PC-9 (cell line): ENCODE results near the gene TBRG4. TPM values are rescaled to one million over a fixed set of nuclear protein-coding genes. Genes with fewer than 3 reads are reported as not detected.
A peak's percentile ranks its signal among the peaks of the same experiment; 100 is the strongest.

Experiments used
- BruUV-seq: library from RNA; stranded (reverse); fragments of 400-500 nt; replicated peaks from 2 replicates; lab custom pipeline; 2021; lab: Mats Ljungman, UMichigan
- CTCF ChIA-PET: fragments of 300-600 bp; sonication (Branson Sonifier 250); formaldehyde crosslinking; loops from one replicate; lab custom pipeline; 2022; ENCODE audit warnings: antibody characterized with exemption; lab: Charles Lee
- POLR2A ChIA-PET: fragments of 300-600 bp; sonication (Branson Sonifier 250); formaldehyde crosslinking; loops from one replicate; lab custom pipeline; 2022; ENCODE audit warnings: antibody characterized with exemption; ENCODE audit not compliant: unreplicated experiment; lab: Charles Lee
- DNase-seq, 2 experiments: peaks; one replicate each; pipeline versions ENCODE4 v3.0.0 to v3.0.0-alpha.2; 2015 to 2022; ENCODE audit warnings: mixed read lengths in 1 of 2
- H2AFZ ChIP-seq: fragments of 200-600 bp; sonication (generic); 2 replicates; pipeline ENCODE4 v1.8.1; 2017; ENCODE audit warnings: antibody characterized with exemption
- H3F3A ChIP-seq: fragments of 200-600 bp; sonication (generic); 2 replicates; pipeline ENCODE4 v1.8.1; 2017; ENCODE audit warnings: antibody characterized with exemption, mild to moderate bottlenecking, low read depth; ENCODE audit not compliant: insufficient read depth
- H3K27ac ChIP-seq: fragments of 200-600 bp; sonication (generic); 2 replicates; pipeline ENCODE4 v1.6.1; 2016; ENCODE audit warnings: mixed run types
- H3K27me3 ChIP-seq: fragments of 200-600 bp; sonication (generic); 2 replicates; pipeline ENCODE4 v1.6.1; 2016; ENCODE audit warnings: low read depth, mixed run types; ENCODE audit not compliant: insufficient read depth
- H3K36me3 ChIP-seq: fragments of 200-600 bp; sonication (generic); 2 replicates; pipeline ENCODE4 v1.6.1; 2016; ENCODE audit warnings: low read depth, mixed run types
- H3K4me1 ChIP-seq: fragments of 200-600 bp; sonication (generic); replicated peaks from 2 replicates; pipeline ENCODE4 v1.6.1; 2016; ENCODE audit warnings: mixed run types; ENCODE audit not compliant: insufficient read depth
- H3K4me2 ChIP-seq: fragments of 200-600 bp; sonication (generic); 2 replicates; pipeline ENCODE4 v1.6.1; 2017; ENCODE audit warnings: mixed run types
- H3K4me3 ChIP-seq: fragments of 200-600 bp; sonication (generic); 2 replicates; pipeline ENCODE4 v1.6.1; 2016; ENCODE audit warnings: mixed run types
- H3K79me2 ChIP-seq: fragments of 200-600 bp; sonication (generic); 2 replicates; pipeline ENCODE4 v1.6.1; 2017; ENCODE audit warnings: low read depth, mixed run types
- H3K9me2 ChIP-seq: fragments of 200-600 bp; sonication (generic); 2 replicates; pipeline ENCODE4 v1.8.1; 2017; ENCODE audit warnings: mild to moderate bottlenecking; ENCODE audit not compliant: insufficient read depth
- H3K9me3 ChIP-seq: fragments of 200-600 bp; sonication (generic); 2 replicates; pipeline ENCODE4 v1.8.1; 2016; ENCODE audit warnings: low read depth; ENCODE audit not compliant: insufficient read depth
- H4K20me1 ChIP-seq: fragments of 200-600 bp; sonication (generic); 2 replicates; pipeline ENCODE4 v1.8.1; 2017; ENCODE audit not compliant: insufficient read depth
- EZH2 ChIP-seq: fragments of 200-600 bp; sonication (generic); IDR thresholded peaks from 2 replicates; pipeline ENCODE4 v1.8.0; 2017; ENCODE audit warnings: antibody characterized with exemption, low read depth
- intact Hi-C: fragments of 100-400 bp; cut with micrococcal nuclease; formaldehyde crosslinking; loops from one replicate; pipeline ENCODE4 v1.10.0; 2022; ENCODE audit not compliant: unreplicated experiment
- total RNA-seq: library from RNA; stranded (reverse); gene quantifications from 2 replicates; pipeline ENCODE4 v1.2.3, GENCODE V29; 2021
- TF ChIP-seq, protein P1 (sequence below): fragments of 200-600 bp; sonication (generic); conservative IDR thresholded peaks from 2 replicates; pipeline ENCODE4 v1.6.1; 2017; ENCODE audit warnings: mixed run types, antibody characterized with exemption, mild to moderate bottlenecking, moderate library complexity

The TBRG4 gene
- total RNA-seq, 1 experiment from 2014 or later = 120 TPM

DNA sequence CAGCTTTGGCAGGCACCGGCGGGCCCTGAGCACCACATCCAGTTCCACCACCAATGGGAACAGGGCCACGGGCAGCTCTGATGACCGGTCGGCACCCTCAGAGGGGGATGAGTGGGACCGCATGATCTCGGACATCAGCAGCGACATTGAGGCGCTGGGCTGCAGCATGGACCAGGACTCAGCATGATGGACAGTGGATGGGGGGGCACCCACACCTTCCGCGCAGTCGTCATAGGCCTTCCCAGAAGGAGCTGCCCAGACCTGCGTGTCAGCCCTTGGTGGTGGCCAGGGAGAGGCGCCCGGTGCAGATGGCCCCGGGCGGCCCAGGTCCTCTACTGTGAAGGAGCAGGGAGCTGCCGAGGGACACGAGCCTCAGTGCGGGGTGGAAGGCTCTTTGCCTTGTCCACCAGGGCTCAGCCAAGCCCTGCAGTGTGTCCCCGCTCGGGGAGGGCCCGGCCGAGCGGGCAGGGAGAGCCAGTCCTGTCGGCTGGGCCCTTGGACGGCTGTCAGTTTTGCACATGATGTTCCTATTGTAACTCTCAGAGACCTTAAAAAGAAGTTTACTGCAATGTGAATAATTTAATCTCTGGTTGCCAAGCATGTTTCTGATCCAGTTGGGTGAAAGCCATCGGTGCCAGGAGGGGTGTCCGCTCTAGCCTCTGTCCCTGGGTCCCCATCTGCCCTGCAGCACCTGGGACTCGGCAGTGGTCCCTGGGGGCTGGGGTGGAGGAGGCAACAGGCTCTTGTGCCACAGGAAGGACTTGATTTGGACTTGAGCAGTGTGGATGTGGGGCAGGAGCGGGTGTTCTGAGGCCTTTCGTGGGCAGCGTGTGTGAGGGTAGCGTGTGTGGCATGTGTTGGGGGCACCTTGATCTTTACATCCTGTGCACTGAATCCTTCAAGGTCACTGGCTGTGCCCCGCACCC, 35.4 kb downstream of the TBRG4 start:
- no TSS peak for BruUV-seq
- no peak overlapping the region for H2AFZ ChIP-seq
- no peaks in the 10 kb centered on the region for H3K27me3 ChIP-seq
- H3K79me2 ChIP-seq = no peaks in the 10 kb centered on the region
- DNase-seq = peak in 1 of 2 experiments; percentile 13
- TF ChIP-seq, protein P1, sequence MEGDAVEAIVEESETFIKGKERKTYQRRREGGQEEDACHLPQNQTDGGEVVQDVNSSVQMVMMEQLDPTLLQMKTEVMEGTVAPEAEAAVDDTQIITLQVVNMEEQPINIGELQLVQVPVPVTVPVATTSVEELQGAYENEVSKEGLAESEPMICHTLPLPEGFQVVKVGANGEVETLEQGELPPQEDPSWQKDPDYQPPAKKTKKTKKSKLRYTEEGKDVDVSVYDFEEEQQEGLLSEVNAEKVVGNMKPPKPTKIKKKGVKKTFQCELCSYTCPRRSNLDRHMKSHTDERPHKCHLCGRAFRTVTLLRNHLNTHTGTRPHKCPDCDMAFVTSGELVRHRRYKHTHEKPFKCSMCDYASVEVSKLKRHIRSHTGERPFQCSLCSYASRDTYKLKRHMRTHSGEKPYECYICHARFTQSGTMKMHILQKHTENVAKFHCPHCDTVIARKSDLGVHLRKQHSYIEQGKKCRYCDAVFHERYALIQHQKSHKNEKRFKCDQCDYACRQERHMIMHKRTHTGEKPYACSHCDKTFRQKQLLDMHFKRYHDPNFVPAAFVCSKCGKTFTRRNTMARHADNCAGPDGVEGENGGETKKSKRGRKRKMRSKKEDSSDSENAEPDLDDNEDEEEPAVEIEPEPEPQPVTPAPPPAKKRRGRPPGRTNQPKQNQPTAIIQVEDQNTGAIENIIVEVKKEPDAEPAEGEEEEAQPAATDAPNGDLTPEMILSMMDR = no peak
- no peak for TF ChIP-seq EZH2
- H3K4me1 ChIP-seq = peaks cover 10% of the 10 kb centered on the region
- H3K4me3 ChIP-seq = no peak overlapping the region
- CTCF ChIA-PET = no interaction called here
- POLR2A ChIA-PET = no interaction called here
- H3K36me3 ChIP-seq = no peaks in the 10 kb centered on the region; the same call in 1 of the 2 replicates
- no peaks in the 10 kb centered on the region for H3K9me3 ChIP-seq
- no peaks in the 10 kb centered on the region for H4K20me1 ChIP-seq
- peaks cover 8% of the 10 kb centered on the region; the same call in 1 of the 2 replicates for H3F3A ChIP-seq
- H3K4me2 ChIP-seq = no peak overlapping the region
- no peaks in the 10 kb centered on the region for H3K9me2 ChIP-seq
- no peak overlapping the region for H3K27ac ChIP-seq
- intact Hi-C loops = no loop called here

DNA sequence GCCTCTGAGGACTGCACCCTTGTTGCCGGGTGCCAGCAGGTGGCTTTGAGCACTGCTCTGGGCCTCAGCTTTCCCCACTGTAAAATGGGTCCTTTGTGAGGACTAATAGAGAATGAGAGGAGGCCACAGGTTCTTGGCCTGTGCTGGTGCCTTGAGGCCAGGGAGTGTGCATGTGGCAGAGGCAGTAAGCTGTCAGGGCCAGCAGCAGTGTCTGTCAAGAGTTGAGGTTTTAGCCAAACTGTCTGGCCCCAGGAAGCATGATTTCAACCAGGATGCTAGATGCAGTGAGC, 36.2 kb downstream of the TBRG4 start:
- no peaks in the 10 kb centered on the region for H3K9me3 ChIP-seq
- DNase-seq = no peak
- BruUV-seq = no TSS peak
- no peaks in the 10 kb centered on the region for H4K20me1 ChIP-seq
- H3K4me3 ChIP-seq = no peak overlapping the region
- H3K27ac ChIP-seq = no peak overlapping the region
- TF ChIP-seq, protein P1 = no peak
- TF ChIP-seq EZH2 = no peak
- H2AFZ ChIP-seq = no peak overlapping the region
- H3K27me3 ChIP-seq = no peaks in the 10 kb centered on the region
- H3K4me2 ChIP-seq = no peak overlapping the region
- H3F3A ChIP-seq = peaks cover 8% of the 10 kb centered on the region; the same call in 1 of the 2 replicates
- ChIA-PET CTCF (no interaction called here), POLR2A (no interaction called here)
- H3K36me3 ChIP-seq = no peaks in the 10 kb centered on the region; the same call in 1 of the 2 replicates
- no peaks in the 10 kb centered on the region for H3K9me2 ChIP-seq
- intact Hi-C loops = no loop called here
- no peaks in the 10 kb centered on the region for H3K79me2 ChIP-seq
- H3K4me1 ChIP-seq = peaks cover 10% of the 10 kb centered on the region

DNA sequence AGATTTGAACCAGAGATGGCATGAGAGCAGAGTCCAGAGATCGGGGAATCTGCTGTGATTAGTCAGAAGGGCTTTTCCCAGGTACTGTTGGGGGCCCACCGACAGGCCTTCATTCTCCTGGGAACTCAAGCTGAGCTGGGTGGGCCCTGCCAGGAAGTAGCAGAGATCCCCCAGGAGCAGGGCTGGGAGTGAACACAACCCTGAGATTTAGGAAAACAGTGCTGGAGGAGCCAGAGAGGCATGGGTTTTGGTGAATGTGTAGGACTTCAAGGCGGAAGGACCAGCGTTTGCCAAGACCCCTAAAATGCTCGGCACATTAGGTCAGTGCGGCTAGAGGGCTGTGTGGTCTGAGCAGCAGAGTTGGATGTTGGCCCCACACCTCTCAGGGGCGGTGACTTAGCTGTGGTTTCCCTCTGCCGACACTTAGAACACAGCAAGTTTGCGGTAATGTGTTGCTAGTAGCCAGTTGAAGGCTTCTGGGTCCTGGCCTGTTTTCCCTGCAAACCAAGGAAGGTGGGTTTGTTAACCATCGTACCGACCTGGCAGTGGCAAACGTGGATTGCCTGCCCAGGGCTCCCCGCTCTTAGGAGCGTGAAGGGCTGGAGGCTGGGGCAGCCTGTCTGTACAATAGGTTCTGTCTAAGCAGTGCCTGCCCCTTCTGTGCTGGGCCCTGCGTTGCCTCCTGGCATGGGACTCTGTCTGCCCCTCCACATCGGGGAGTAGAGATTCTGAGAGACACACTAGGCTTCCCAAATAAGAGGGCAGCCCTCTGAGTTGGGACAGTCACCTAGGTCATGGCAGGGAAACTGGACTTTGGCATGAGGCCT, 36.8 kb downstream of the TBRG4 start:
- Histone ChIP-seq H3F3A (peaks cover 8% of the 10 kb centered on the region; the same call in 1 of the 2 replicates), H3K4me2 (no peak overlapping the region), H3K27ac (no peak overlapping the region), H3K9me3 (no peaks in the 10 kb centered on the region), H2AFZ (no peak overlapping the region), H4K20me1 (no peaks in the 10 kb centered on the region), H3K79me2 (no peaks in the 10 kb centered on the region), H3K4me3 (no peak overlapping the region), H3K27me3 (no peaks in the 10 kb centered on the region), H3K9me2 (no peaks in the 10 kb centered on the region), H3K4me1 (peaks cover 10% of the 10 kb centered on the region), H3K36me3 (no peaks in the 10 kb centered on the region; the same call in 1 of the 2 replicates)
- ChIA-PET CTCF (no interaction called here), POLR2A (no interaction called here)
- intact Hi-C loops = no loop called here
- no TSS peak for BruUV-seq
- DNase-seq = no peak
- TF ChIP-seq EZH2 = no peak
- TF ChIP-seq, protein P1 = no peak
